Fibroblast of the aortic adventitia (primary cell): Measurements from ENCODE around the gene TMEM258. TPM values are rescaled to one million over a fixed set of nuclear protein-coding genes. Genes with fewer than 3 reads are reported as not detected.

Source experiments
- DNase-seq: peaks from one replicate; pipeline ENCODE4 v3.0.0-alpha.2; 2010; ENCODE audit warnings: low read depth
- H3K4me3 ChIP-seq: 2 replicates; pipeline ENCODE4 v1.5.1; 2011; ENCODE audit warnings: low read depth, mild to moderate bottlenecking, control low read depth, low read length, moderate library complexity
- CTCF ChIP-seq: IDR thresholded peaks from 2 replicates; pipeline ENCODE4 v1.5.1; 2011; ENCODE audit warnings: mild to moderate bottlenecking, low read length, control low read depth, inconsistent platforms; ENCODE audit not compliant: insufficient read depth
- total RNA-seq: library from RNA; depleted of rRNA; stranded (reverse); fragments of >200 nt; gene quantifications from 2 replicates; pipeline ENCODE4 v1.2.3, GENCODE V29; 2012; ENCODE audit warnings: low replicate concordance

Gene TMEM258
- total RNA-seq, result 14.1 and 98.1 TPM in 2 replicates

DNA sequence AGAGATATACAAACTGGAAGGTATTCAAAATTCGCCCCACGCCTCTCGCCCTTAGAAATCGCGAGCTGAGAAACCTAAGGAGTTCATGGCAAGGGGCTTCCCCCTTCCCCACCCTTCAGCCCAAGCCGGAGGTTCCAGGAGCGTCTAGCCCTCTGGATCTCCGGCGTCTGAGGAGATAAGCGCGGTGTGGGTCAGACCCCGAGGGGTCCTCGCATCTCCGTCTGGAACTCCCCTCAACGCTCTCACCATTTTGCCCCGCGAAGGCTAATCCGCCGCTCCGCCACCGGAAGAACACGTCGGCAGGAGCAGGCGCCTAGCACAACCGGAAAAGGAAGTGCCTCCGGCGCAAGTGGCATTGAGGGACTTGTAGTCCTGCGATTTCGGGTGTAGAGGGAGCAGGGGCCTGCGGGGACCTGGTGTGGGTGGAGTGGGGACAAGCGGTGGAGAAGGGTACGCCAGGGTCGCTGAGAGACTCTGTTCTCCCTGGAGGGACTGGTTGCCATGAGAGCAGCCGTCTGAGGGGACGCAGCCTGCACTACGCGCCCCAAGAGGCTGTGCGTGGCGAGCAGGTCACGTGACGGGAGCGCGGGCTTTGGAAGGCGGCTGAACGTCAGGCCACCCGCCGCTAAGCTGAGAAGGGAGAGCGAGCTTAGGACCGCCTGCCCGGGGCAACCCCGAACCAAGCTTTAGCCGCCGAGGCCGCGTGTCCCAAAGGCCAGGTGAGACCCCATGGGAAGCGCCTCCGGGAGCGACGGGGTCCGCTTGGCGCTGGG lies at the start of gene TMEM258, which contains the start of gene FEN1:
Gene TMEM258, minus strand, starts transcription at position 290 of the 773 bp plus-strand sequence. Its CDS starts 41 bp downstream, at position 249.
Gene FEN1, plus strand, starts transcription at position 602 of the 773 bp plus-strand sequence. CDS start 2,451 bp downstream, outside the sequence.
- peak; percentile 94 for DNase-seq

DNA sequence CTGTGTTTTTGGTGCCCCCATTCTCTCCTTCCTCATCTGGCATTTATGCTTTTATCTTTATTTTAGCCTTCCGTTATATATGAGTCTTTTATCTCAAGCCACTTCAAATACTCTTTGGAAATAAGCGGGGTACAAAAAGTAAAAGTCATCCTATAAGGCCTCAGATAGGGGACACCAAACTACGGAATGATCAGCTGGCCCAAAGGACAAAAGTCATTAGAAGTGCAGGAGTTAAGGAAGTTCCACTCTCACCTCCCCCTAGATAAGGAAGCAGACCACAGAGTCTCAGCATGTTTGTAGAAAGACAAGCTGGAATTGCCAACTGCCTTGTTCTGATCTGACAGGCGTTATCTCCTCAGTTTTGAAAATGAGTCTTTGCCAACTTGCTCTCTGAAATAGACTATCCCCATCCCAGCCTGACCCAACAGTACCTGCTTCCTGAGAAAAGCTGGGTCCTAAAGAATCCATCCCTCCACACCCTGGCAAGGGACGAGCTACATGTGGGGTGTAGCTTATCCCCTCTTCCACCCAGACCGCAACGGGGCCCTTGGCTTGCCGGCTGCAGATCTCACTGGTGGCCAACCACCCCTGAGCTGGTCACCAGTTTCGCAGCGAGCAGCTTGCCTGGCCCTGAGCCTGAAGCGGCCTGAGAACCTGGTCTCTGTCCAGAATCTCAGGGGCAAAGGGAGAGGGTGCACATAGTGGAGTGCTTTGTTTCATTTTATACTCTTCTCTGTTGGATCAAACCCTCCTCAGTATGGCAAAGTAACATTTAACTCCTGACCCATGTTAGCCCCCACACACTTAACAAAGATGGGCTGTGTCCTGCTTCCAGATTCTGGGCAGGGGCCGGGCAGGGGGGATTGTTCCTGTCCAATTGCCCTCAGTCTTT lies 49.5 kb upstream of the TMEM258 start:
- no peak overlapping the region for H3K4me3 ChIP-seq
- DNase-seq, result no peak
- no peak for TF ChIP-seq CTCF

More for the DNA sequence above, at the start of gene TMEM258, which contains the start of gene FEN1:
- H3K4me3 ChIP-seq, result peak within 1 kb of the TSS; percentile 96
- TF ChIP-seq CTCF, result peak; percentile 10

DNA sequence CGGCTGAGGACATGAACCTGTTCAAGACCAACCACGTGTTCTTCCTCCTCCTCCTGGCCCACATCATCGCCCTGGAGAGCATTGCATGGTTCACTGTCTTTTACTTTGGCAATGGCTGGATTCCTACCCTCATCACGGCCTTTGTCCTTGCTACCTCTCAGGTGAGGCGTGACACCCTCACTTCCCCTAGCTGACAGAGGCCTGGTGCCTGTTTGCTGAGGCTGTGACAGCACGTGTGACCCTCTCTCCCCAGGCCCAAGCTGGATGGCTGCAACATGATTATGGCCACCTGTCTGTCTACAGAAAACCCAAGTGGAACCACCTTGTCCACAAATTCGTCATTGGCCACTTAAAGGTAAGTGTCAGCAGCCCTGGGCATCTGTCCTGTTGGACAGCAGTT lies 48.0 kb upstream of the TMEM258 start:
- H3K4me3 ChIP-seq, result no peak overlapping the region
- DNase-seq, result no peak
- no peak for TF ChIP-seq CTCF

DNA sequence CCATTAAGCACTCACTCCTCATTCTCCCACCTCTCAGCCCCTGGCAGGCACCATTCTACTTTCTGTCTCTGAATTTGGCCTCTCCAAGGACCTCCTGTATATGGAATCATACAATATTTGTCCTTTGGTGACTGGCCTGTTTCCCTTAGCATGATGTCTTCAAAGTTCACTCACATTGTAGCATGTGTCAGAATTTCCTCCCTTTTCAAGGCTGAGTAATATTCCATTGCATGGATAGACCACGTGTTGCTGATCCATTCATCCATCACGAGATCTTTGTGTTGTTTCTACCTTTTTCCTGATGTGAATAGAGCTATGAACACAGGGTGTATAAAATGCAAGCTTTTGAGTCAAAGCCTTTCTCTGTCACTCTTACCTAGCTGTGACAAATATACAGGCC lies 47.3 kb upstream of the TMEM258 start:
- no peak for DNase-seq
- no peak for TF ChIP-seq CTCF
- H3K4me3 ChIP-seq, result no peak overlapping the region

GRCh38 chr11:61838921-61839320 lies 46.5 kb upstream of the TMEM258 start:
- no peak overlapping the region for H3K4me3 ChIP-seq
- no peak for DNase-seq
- no peak for TF ChIP-seq CTCF

GRCh38 chr11:61838501-61838900 lies 46.1 kb upstream of the TMEM258 start:
- TF ChIP-seq CTCF, result no peak

More at GRCh38 chr11:61838501-61838900, 46.1 kb upstream of the TMEM258 start:
- no peak for DNase-seq
- H3K4me3 ChIP-seq, result no peak overlapping the region
